HAP-1 (cell line): ENCODE measurements around the gene IFNE.

Experiments
- DNase-seq, 2 experiments: peaks; one replicate each; pipeline ENCODE4 v3.0.0-alpha.2; 2016 to 2020; ENCODE audit warnings: low spot score in 2 of 2
- H3K27me3 ChIP-seq: fragments of 250-450 bp; sonication (Bioruptor Pico); 2 replicates; pipeline ENCODE4 v1.5.1; 2020; ENCODE audit warnings: low read depth, mild to moderate bottlenecking, moderate library complexity
- H3K36me3 ChIP-seq: fragments of 250-450 bp; sonication (Bioruptor Pico); replicated peaks from 2 replicates; pipeline ENCODE4 v1.5.1; 2020; ENCODE audit warnings: mild to moderate bottlenecking
- H3K4me1 ChIP-seq: fragments of 250-450 bp; sonication (Bioruptor Pico); 2 replicates; pipeline ENCODE4 v1.5.1; 2020; ENCODE audit warnings: mild to moderate bottlenecking
- H3K4me3 ChIP-seq: fragments of 250-450 bp; sonication (Bioruptor Pico); 2 replicates; pipeline ENCODE4 v1.5.1; 2020; ENCODE audit warnings: mild to moderate bottlenecking, moderate library complexity
- H3K9me3 ChIP-seq: fragments of 250-450 bp; sonication (Bioruptor Pico); 2 replicates; pipeline ENCODE4 v1.5.1; 2020; ENCODE audit warnings: mild to moderate bottlenecking, moderate library complexity
- in situ Hi-C: fragments of 300-500 bp; cut with MboI; formaldehyde crosslinking; loops from 3 replicates; pipeline ENCODE4 v1.14.3; 2020; ENCODE audit warnings: low sequenced_read_pairs, inconsistent platforms, mixed read lengths

The IFNE gene

GRCh38 chr9:21482213-21482612 lies at the start of gene IFNE:
TSS of gene IFNE (minus strand) at chr9:21482313. CDS start at chr9:21481694, 619 bp downstream.
- in situ Hi-C loops, result no loop called here
- H3K4me3 ChIP-seq, result no peak within 1 kb of the TSS
- no peaks in the 10 kb centered on the region for H3K36me3 ChIP-seq
- H3K9me3 ChIP-seq, result no peaks in the 10 kb centered on the region
- H3K4me1 ChIP-seq, result no peaks in the 10 kb centered on the region
- DNase-seq, result no peak
- H3K27me3 ChIP-seq, result peaks cover 2% of the 10 kb centered on the region; the same call in 1 of the 2 replicates

GRCh38 chr9:21528123-21528808 lies 46.2 kb upstream of the IFNE start:
- DNase-seq, result no peak
- H3K27me3 ChIP-seq, result 0 out of 2 replicates have a peak, but pooled peaks cover 2% of the 10 kb centered on the region
- H3K4me3 ChIP-seq, result no peak overlapping the region
- no peaks in the 10 kb centered on the region for H3K36me3 ChIP-seq
- in situ Hi-C loops, result no loop called here
- H3K4me1 ChIP-seq, result no peaks in the 10 kb centered on the region
- H3K9me3 ChIP-seq, result no peaks in the 10 kb centered on the region

- Histone ChIP-seq H3K27me3 (0 out of 2 replicates have a peak, but pooled peaks cover under 1% of the 10 kb centered on the region), H3K4me1 (no peaks in the 10 kb centered on the region), H3K9me3 (no peaks in the 10 kb centered on the region), H3K36me3 (no peaks in the 10 kb centered on the region), H3K4me3 (no peak overlapping the region)
- in situ Hi-C loops, result no loop called here
- no peak for DNase-seq
Measured at GRCh38 chr9:21527579-21527978, 45.5 kb upstream of the IFNE start.

GRCh38 chr9:21525174-21525573 lies 43.1 kb upstream of the IFNE start:
- Histone ChIP-seq H3K9me3 (no peaks in the 10 kb centered on the region), H3K4me3 (no peak overlapping the region), H3K27me3 (no peaks in the 10 kb centered on the region), H3K36me3 (no peaks in the 10 kb centered on the region), H3K4me1 (no peaks in the 10 kb centered on the region)
- DNase-seq, result no peak
- in situ Hi-C loops, result no loop called here

GRCh38 chr9:21524099-21524830 lies 42.2 kb upstream of the IFNE start:
- no peaks in the 10 kb centered on the region for H3K4me1 ChIP-seq
- in situ Hi-C loops, result no loop called here
- no peak for DNase-seq
- no peaks in the 10 kb centered on the region for H3K36me3 ChIP-seq
- no peaks in the 10 kb centered on the region for H3K9me3 ChIP-seq
- no peaks in the 10 kb centered on the region for H3K27me3 ChIP-seq
- no peak overlapping the region for H3K4me3 ChIP-seq

- H3K4me3 ChIP-seq, result no peak overlapping the region
- in situ Hi-C loops, result no loop called here
- no peaks in the 10 kb centered on the region for H3K4me1 ChIP-seq
- no peaks in the 10 kb centered on the region for H3K27me3 ChIP-seq
- DNase-seq, result no peak
- no peaks in the 10 kb centered on the region for H3K36me3 ChIP-seq
- H3K9me3 ChIP-seq, result no peaks in the 10 kb centered on the region
Measured at GRCh38 chr9:21523021-21524014, 41.2 kb upstream of the IFNE start.

GRCh38 chr9:21522348-21522747 lies 40.2 kb upstream of the IFNE start:
- Histone ChIP-seq H3K4me3 (no peak overlapping the region), H3K27me3 (no peaks in the 10 kb centered on the region), H3K4me1 (no peaks in the 10 kb centered on the region), H3K36me3 (no peaks in the 10 kb centered on the region), H3K9me3 (no peaks in the 10 kb centered on the region)
- in situ Hi-C loops, result no loop called here
- no peak for DNase-seq

- Histone ChIP-seq H3K9me3 (no peaks in the 10 kb centered on the region), H3K27me3 (no peaks in the 10 kb centered on the region), H3K4me1 (no peaks in the 10 kb centered on the region), H3K4me3 (no peak overlapping the region), H3K36me3 (no peaks in the 10 kb centered on the region)
- no peak for DNase-seq
- in situ Hi-C loops, result no loop called here
Measured at GRCh38 chr9:21521448-21521847, 39.3 kb upstream of the IFNE start.

- Histone ChIP-seq H3K27me3 (no peaks in the 10 kb centered on the region), H3K4me1 (no peaks in the 10 kb centered on the region), H3K9me3 (no peaks in the 10 kb centered on the region), H3K4me3 (no peak overlapping the region), H3K36me3 (no peaks in the 10 kb centered on the region)
- DNase-seq, result no peak
- in situ Hi-C loops, result no loop called here
Measured at GRCh38 chr9:21520501-21521228, 38.6 kb upstream of the IFNE start.

GRCh38 chr9:21519855-21520434 lies 37.8 kb upstream of the IFNE start:
- no peaks in the 10 kb centered on the region for H3K27me3 ChIP-seq

GRCh38 chr9:21516796-21517195 lies 34.7 kb upstream of the IFNE start:
- H3K9me3 ChIP-seq, result no peaks in the 10 kb centered on the region
- in situ Hi-C loops, result no loop called here
- H3K27me3 ChIP-seq, result no peaks in the 10 kb centered on the region
- no peak overlapping the region for H3K4me3 ChIP-seq
- H3K36me3 ChIP-seq, result no peaks in the 10 kb centered on the region
- no peaks in the 10 kb centered on the region for H3K4me1 ChIP-seq
- DNase-seq, result no peak

More at GRCh38 chr9:21519855-21520434, 37.8 kb upstream of the IFNE start:
- Histone ChIP-seq H3K4me1 (no peaks in the 10 kb centered on the region), H3K9me3 (no peaks in the 10 kb centered on the region), H3K4me3 (no peak overlapping the region), H3K36me3 (no peaks in the 10 kb centered on the region)
- in situ Hi-C loops, result no loop called here
- DNase-seq, result no peak

- DNase-seq, result no peak
- Histone ChIP-seq H3K9me3 (no peaks in the 10 kb centered on the region), H3K36me3 (no peaks in the 10 kb centered on the region), H3K4me1 (no peaks in the 10 kb centered on the region), H3K4me3 (no peak overlapping the region), H3K27me3 (peaks cover under 1% of the 10 kb centered on the region; the same call in 1 of the 2 replicates)
- in situ Hi-C loops, result no loop called here
Measured at GRCh38 chr9:21513431-21513830, 31.3 kb upstream of the IFNE start.

GRCh38 chr9:21510806-21511205 lies 28.7 kb upstream of the IFNE start:
- in situ Hi-C loops, result no loop called here
- H3K4me3 ChIP-seq, result no peak overlapping the region

More at GRCh38 chr9:21510806-21511205, 28.7 kb upstream of the IFNE start:
- peaks cover 17% of the 10 kb centered on the region for H3K27me3 ChIP-seq
- H3K4me1 ChIP-seq, result no peaks in the 10 kb centered on the region
- H3K9me3 ChIP-seq, result no peaks in the 10 kb centered on the region
- no peak for DNase-seq
- H3K36me3 ChIP-seq, result no peaks in the 10 kb centered on the region
